ENCODE results near the gene JAKMIP3. TPM values are rescaled to one million over a fixed set of nuclear protein-coding genes. Genes with fewer than 3 reads are reported as not detected.

Gene JAKMIP3
- total and polyA plus RNA-seq, 9 of the 15 experiments (the other 6 are each of a cell fraction or from before 2014, with no cell fraction given), result 0.04 TPM; not detected in 8

DNA sequence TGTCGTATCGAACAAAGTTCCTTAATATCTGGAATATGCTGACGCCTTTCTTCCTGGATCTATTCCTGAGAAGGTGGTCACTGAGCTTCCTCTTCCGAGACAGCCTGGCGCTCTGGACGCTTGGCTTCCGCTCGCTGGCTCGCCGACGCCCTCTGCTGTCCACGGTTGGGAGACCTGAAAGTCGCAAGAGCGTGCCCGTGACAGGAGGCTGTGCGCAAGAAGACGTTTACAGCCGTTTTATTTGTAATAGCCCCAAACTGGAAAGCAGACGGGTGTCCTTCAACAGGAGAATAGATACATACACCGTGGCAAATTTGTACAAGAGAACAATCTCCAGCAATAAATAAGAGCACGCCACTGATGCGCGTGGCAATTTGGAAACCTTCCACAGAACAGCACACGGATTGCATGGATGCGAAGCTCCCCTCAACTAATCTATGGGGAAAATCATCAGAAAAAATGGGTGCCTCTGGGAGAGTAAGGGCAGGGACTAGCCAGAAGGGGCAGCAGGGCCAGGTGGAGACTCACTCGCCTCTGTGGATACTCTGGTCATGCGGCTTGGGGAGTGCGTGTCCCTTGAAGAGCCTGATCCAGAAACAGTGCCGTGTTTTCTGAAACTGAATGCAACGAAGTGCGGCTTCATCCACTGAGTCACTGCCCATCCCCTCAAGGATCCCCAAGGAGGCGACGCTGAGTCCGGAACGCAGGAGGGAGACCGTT is 42.5 kb upstream of the JAKMIP3 start (continued):
- TF ChIP-seq, protein P1, sequence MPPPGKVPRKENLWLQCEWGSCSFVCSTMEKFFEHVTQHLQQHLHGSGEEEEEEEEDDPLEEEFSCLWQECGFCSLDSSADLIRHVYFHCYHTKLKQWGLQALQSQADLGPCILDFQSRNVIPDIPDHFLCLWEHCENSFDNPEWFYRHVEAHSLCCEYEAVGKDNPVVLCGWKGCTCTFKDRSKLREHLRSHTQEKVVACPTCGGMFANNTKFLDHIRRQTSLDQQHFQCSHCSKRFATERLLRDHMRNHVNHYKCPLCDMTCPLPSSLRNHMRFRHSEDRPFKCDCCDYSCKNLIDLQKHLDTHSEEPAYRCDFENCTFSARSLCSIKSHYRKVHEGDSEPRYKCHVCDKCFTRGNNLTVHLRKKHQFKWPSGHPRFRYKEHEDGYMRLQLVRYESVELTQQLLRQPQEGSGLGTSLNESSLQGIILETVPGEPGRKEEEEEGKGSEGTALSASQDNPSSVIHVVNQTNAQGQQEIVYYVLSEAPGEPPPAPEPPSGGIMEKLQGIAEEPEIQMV (tag; conservative IDR thresholded peaks at IDR 0.05; ENCODE audit: low read depth), result no peak
- TF ChIP-seq EGR1 (conservative IDR thresholded peaks at IDR 0.05), result no peak
- TF ChIP-seq YBX1 (IDR thresholded peaks at IDR 0.05), result no peak
- TF ChIP-seq U2AF2 (optimal IDR thresholded peaks at IDR 0.05; ENCODE audit: low read depth, low read length), result no peak
- TF ChIP-seq, protein P2, sequence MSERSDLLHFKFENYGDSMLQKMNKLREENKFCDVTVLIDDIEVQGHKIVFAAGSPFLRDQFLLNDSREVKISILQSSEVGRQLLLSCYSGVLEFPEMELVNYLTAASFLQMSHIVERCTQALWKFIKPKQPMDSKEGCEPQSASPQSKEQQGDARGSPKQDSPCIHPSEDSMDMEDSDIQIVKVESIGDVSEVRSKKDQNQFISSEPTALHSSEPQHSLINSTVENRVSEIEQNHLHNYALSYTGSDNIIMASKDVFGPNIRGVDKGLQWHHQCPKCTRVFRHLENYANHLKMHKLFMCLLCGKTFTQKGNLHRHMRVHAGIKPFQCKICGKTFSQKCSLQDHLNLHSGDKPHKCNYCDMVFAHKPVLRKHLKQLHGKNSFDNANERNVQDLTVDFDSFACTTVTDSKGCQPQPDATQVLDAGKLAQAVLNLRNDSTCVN (CRISPR knock-in tag; IDR thresholded peaks at IDR 0.05), result no peak
- TF ChIP-seq ZNF668 (CRISPR knock-in tag; IDR thresholded peaks at IDR 0.05), result no peak
- TF ChIP-seq NRF1 (conservative IDR thresholded peaks at IDR 0.05 in 1 of 2, IDR thresholded peaks at IDR 0.05 in 1 of 2), result peak; percentile 82 to 85
- no peak for TF ChIP-seq CSDE1 (IDR thresholded peaks at IDR 0.05)
- no peak for TF ChIP-seq GABPB2 (CRISPR knock-in tag; conservative IDR thresholded peaks at IDR 0.05)
- peak; percentile 27; the same call in 1 of the 2 replicates for TF ChIP-seq RB1 (IDR thresholded peaks at IDR 0.05; ENCODE audit: low read depth)
- no peak for TF ChIP-seq ASH1L (IDR thresholded peaks at IDR 0.05; ENCODE audit: borderline replicate concordance, low read depth, partially characterized antibody)
- TF ChIP-seq KLF10 (CRISPR knock-in tag; IDR thresholded peaks at IDR 0.05), result no peak
- TF ChIP-seq, protein P3, sequence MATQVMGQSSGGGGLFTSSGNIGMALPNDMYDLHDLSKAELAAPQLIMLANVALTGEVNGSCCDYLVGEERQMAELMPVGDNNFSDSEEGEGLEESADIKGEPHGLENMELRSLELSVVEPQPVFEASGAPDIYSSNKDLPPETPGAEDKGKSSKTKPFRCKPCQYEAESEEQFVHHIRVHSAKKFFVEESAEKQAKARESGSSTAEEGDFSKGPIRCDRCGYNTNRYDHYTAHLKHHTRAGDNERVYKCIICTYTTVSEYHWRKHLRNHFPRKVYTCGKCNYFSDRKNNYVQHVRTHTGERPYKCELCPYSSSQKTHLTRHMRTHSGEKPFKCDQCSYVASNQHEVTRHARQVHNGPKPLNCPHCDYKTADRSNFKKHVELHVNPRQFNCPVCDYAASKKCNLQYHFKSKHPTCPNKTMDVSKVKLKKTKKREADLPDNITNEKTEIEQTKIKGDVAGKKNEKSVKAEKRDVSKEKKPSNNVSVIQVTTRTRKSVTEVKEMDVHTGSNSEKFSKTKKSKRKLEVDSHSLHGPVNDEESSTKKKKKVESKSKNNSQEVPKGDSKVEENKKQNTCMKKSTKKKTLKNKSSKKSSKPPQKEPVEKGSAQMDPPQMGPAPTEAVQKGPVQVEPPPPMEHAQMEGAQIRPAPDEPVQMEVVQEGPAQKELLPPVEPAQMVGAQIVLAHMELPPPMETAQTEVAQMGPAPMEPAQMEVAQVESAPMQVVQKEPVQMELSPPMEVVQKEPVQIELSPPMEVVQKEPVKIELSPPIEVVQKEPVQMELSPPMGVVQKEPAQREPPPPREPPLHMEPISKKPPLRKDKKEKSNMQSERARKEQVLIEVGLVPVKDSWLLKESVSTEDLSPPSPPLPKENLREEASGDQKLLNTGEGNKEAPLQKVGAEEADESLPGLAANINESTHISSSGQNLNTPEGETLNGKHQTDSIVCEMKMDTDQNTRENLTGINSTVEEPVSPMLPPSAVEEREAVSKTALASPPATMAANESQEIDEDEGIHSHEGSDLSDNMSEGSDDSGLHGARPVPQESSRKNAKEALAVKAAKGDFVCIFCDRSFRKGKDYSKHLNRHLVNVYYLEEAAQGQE (IDR thresholded peaks at IDR 0.05; ENCODE audit: borderline replicate concordance), result peak; percentile 82
- TF ChIP-seq, protein P3 (CRISPR knock-in tag; IDR thresholded peaks at IDR 0.05; ENCODE audit: low read depth), result no peak
- TF ChIP-seq ETV6 (IDR thresholded peaks at IDR 0.05; ENCODE audit: borderline replicate concordance in 1 of 2, low read depth in 2 of 2, low read length in 1 of 2), result no peak
- no peak for TF ChIP-seq ETV6 (CRISPR knock-in tag; IDR thresholded peaks at IDR 0.05; ENCODE audit: borderline replicate concordance)
- no peak for TF ChIP-seq ELF2 (CRISPR knock-in tag; IDR thresholded peaks at IDR 0.05)
- no peak for TF ChIP-seq BRF1 (IDR thresholded peaks at IDR 0.05; ENCODE audit: borderline replicate concordance, extremely low read depth, insufficient read length)
- no peak for TF ChIP-seq RHOXF2B (CRISPR knock-in tag; conservative IDR thresholded peaks at IDR 0.05)

Data from K562 (cell line).